HG03565 (cell line): ENCODE measurements around the gene PSMC1.

ENCODE experiments used
- ATAC-seq: cut with Tn5 transposase; IDR thresholded peaks from one replicate; pipeline ENCODE4 v1.9.1; 2021; ENCODE audit warnings: mild to moderate bottlenecking, moderate library complexity; ENCODE audit not compliant: unreplicated experiment

PSMC1 gene

GRCh38 chr14:90301122-90301521, 44.8 kb downstream of the PSMC1 start:
- ATAC-seq = no peak

GRCh38 chr14:90301668-90302090, 45.3 kb downstream of the PSMC1 start:
- ATAC-seq = no peak

GRCh38 chr14:90302529-90303303, 46.4 kb downstream of the PSMC1 start:
- ATAC-seq = no peak

- no peak for ATAC-seq
Observed at GRCh38 chr14:90303473-90303872, 47.1 kb downstream of the PSMC1 start.

GRCh38 chr14:90304502-90304901, 48.1 kb downstream of the PSMC1 start:
- no peak for ATAC-seq

GRCh38 chr14:90305176-90305601, 48.8 kb downstream of the PSMC1 start:
- ATAC-seq = no peak

- no peak for ATAC-seq
Observed at GRCh38 chr14:90308561-90308960, 52.2 kb downstream of the PSMC1 start.

- no peak for ATAC-seq
Observed at GRCh38 chr14:90317286-90317685, 60.9 kb downstream of the PSMC1 start.

GRCh38 chr14:90318016-90318415, 61.7 kb downstream of the PSMC1 start:
- no peak for ATAC-seq

- ATAC-seq = no peak
Observed at GRCh38 chr14:90319173-90319572, 62.8 kb downstream of the PSMC1 start.

- no peak for ATAC-seq
Observed at GRCh38 chr14:90319634-90320541, 63.5 kb downstream of the PSMC1 start.

GRCh38 chr14:90321891-90322290, 65.5 kb downstream of the PSMC1 start:
- ATAC-seq = no peak
